ENCODE data around the gene RHOC.
A peak's percentile ranks its signal among the peaks of the same experiment; 100 is the strongest.

Gene RHOC

DNA sequence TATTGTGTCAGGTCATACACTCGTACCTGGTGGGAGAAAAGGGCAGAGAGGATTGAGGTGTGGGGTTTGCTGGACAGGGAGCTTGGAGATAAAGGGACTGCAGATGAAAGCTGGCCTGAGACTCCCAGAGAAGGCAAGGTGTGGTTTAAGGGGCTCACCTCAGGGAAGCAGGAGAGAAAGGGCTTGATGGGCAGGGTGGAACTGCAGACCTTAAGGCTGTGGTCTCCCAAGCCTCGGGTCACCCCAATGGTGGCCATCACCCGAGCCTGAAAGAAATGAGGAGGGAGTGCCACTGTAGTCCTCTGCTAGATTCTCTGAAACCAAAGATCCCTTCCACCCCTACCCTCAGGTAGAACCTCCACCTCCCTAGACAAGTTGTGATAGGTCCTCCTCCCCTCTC lies 3.7 kb upstream of the RHOC start:
- Histone ChIP-seq H2AFZ (no peak overlapping the region), H3K9ac (no peak overlapping the region)
- TF ChIP-seq, protein P1, sequence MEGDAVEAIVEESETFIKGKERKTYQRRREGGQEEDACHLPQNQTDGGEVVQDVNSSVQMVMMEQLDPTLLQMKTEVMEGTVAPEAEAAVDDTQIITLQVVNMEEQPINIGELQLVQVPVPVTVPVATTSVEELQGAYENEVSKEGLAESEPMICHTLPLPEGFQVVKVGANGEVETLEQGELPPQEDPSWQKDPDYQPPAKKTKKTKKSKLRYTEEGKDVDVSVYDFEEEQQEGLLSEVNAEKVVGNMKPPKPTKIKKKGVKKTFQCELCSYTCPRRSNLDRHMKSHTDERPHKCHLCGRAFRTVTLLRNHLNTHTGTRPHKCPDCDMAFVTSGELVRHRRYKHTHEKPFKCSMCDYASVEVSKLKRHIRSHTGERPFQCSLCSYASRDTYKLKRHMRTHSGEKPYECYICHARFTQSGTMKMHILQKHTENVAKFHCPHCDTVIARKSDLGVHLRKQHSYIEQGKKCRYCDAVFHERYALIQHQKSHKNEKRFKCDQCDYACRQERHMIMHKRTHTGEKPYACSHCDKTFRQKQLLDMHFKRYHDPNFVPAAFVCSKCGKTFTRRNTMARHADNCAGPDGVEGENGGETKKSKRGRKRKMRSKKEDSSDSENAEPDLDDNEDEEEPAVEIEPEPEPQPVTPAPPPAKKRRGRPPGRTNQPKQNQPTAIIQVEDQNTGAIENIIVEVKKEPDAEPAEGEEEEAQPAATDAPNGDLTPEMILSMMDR (IDR thresholded peaks at IDR 0.05) = no peak

DNA sequence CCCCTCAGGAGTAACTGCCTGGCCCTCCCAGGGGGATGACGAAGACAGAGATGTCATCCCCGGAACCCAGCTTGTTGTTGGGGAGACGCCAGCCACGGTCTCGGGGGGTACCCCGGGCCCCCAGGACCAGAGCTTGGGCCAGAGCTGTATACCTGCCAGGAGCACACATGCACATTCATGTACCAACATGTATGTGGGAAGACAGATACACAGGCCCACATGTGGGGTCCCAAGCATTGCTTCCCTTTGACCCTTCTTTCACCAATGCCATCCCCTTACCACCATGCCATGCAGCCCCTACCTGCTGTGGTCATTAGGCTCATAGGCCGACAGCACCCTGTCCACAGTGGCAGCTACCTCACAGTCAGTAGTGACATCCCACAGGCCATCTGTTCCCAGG lies 3.2 kb upstream of the RHOC start:
- no peak overlapping the region for H3K9ac ChIP-seq
- H3K27ac ChIP-seq = no peak overlapping the region
- H3K79me2 ChIP-seq = peaks cover 2% of the 10 kb centered on the region
- H3K4me3 ChIP-seq (ENCODE audit: low read depth, low read length) = no peak overlapping the region
- no peaks in the 10 kb centered on the region for H3K9me3 ChIP-seq (ENCODE audit: control insufficient read depth, low read length)
- no peaks in the 10 kb centered on the region for H3K27me3 ChIP-seq (ENCODE audit: control insufficient read depth, insufficient read depth, low read length)
- H3K4me1 ChIP-seq = peaks cover 12% of the 10 kb centered on the region
- no peaks in the 10 kb centered on the region for H3K36me3 ChIP-seq (ENCODE audit: control insufficient read depth, insufficient read depth, low read length)
- no peak overlapping the region for H2AFZ ChIP-seq
- no peak overlapping the region for H3K4me2 ChIP-seq (ENCODE audit: low read length)
- TF ChIP-seq, protein P1 (IDR thresholded peaks at IDR 0.05) = no peak

More for the DNA sequence above, 3.7 kb upstream of the RHOC start:
- no peaks in the 10 kb centered on the region for H3K27me3 ChIP-seq (ENCODE audit: control insufficient read depth, insufficient read depth, low read length)
- no peaks in the 10 kb centered on the region for H3K9me3 ChIP-seq (ENCODE audit: control insufficient read depth, low read length)
- H3K4me3 ChIP-seq (ENCODE audit: low read depth, low read length) = no peak overlapping the region
- no peak overlapping the region for H3K27ac ChIP-seq
- peaks cover 2% of the 10 kb centered on the region for H3K79me2 ChIP-seq
- H3K4me1 ChIP-seq = peaks cover 12% of the 10 kb centered on the region
- H3K4me2 ChIP-seq (ENCODE audit: low read length) = no peak overlapping the region
- no peaks in the 10 kb centered on the region for H3K36me3 ChIP-seq (ENCODE audit: control insufficient read depth, insufficient read depth, low read length)

DNA sequence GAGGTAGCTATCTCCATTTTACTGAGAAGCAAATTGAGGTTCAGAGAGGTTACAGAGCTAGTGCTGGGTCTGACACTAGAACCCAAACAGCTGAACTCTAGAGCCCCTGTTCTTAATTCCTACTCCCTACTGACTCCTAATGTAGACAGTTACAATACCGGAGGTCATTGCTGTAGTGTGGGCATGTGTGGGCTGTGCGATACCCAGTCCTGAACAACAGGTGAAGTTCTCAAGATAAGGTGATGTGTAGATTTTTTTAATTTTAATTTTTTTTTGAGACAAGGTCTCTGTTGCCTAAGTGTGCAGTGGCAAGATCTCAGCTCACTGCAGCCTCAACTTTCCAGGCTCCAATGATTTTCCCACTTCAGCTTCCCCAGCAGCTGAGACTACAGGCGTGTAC lies 1.6 kb upstream of the RHOC start:
- no peak overlapping the region for H3K27ac ChIP-seq
- no peak overlapping the region for H2AFZ ChIP-seq
- peaks cover 16% of the 10 kb centered on the region for H3K4me1 ChIP-seq
- H3K4me3 ChIP-seq (ENCODE audit: low read depth, low read length) = no peak overlapping the region
- H3K79me2 ChIP-seq = peaks cover 2% of the 10 kb centered on the region
- H3K36me3 ChIP-seq (ENCODE audit: control insufficient read depth, insufficient read depth, low read length) = no peaks in the 10 kb centered on the region
- no peaks in the 10 kb centered on the region for H3K27me3 ChIP-seq (ENCODE audit: control insufficient read depth, insufficient read depth, low read length)
- no peak overlapping the region for H3K9ac ChIP-seq
- no peaks in the 10 kb centered on the region for H3K9me3 ChIP-seq (ENCODE audit: control insufficient read depth, low read length)
- no peak overlapping the region for H3K4me2 ChIP-seq (ENCODE audit: low read length)
- TF ChIP-seq, protein P1 (IDR thresholded peaks at IDR 0.05) = no peak

DNA sequence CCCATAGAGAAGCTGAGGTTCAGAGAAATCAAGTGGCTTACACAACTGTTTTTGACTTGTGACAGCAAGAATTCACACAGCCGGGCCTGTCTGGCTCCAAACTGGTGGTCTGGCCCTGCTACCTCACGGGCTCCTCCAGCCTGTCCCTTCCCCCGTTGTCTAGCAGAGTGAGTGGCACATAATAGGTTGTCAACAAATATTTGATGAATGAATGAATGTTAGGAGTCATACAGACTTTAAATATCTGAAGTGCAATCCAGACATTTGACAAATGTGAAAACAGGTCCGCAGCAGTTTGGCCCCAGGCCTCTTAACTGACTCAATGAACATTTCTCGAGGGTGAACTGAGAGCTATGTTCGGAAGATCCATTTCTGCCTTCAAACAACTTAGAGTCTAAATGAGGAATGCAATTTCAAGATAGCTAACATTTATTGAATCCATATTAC lies 1.1 kb upstream of the RHOC start:
- H3K9ac ChIP-seq = no peak overlapping the region
- H3K36me3 ChIP-seq (ENCODE audit: control insufficient read depth, insufficient read depth, low read length) = no peaks in the 10 kb centered on the region
- H3K79me2 ChIP-seq = peaks cover 2% of the 10 kb centered on the region
- H3K4me2 ChIP-seq (ENCODE audit: low read length) = no peak overlapping the region
- no peaks in the 10 kb centered on the region for H3K27me3 ChIP-seq (ENCODE audit: control insufficient read depth, insufficient read depth, low read length)
- H3K27ac ChIP-seq = peak overlapping the region; percentile 62
- H3K4me1 ChIP-seq = peaks cover 16% of the 10 kb centered on the region
- no peak overlapping the region for H3K4me3 ChIP-seq (ENCODE audit: low read depth, low read length)
- TF ChIP-seq, protein P1 (IDR thresholded peaks at IDR 0.05) = no peak
- H2AFZ ChIP-seq = peak overlapping the region; percentile 93
- H3K9me3 ChIP-seq (ENCODE audit: control insufficient read depth, low read length) = no peaks in the 10 kb centered on the region

DNA sequence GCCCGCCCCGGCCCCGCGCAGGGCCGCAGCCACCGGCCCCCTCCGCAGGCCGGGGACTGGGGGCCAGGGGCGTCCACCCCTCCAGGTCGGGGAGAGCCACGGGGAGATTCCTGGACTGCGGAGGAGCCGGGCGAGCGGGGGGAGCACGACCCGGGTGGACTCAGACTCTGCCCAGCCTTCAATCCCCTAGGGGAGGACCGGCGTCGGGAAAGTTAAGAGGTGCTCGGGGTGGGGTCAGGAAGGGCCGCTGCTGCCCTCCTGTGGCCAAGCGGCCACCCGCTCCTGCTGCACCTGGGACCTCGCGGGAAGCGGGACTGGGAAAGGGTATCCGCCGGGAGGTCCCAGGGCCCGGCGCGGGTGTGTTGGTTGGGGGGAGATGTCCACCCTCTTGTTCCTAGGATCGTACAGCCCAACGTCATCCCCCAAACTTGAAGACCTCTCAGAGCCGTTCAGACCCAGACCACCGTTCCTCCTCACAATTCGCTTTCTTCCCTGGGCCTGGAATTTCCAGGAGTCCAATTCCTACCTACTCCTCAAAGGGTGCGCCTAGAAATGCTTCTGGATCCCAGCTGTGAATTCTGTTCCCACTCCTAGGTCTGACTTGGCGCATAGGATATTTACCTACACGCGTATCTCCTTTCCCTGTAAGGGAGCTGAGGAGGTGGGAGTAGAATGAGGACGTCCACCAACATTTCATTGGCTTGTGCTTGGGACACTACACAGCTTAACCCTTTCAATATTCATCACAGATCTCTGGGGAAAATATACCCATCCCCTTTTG lies 484 bp upstream of the RHOC start:
- H3K9me3 ChIP-seq (ENCODE audit: control insufficient read depth, low read length) = no peaks in the 10 kb centered on the region
- no peaks in the 10 kb centered on the region for H3K27me3 ChIP-seq (ENCODE audit: control insufficient read depth, insufficient read depth, low read length)
- TF ChIP-seq, protein P1 (IDR thresholded peaks at IDR 0.05) = peak; percentile 82
- peak overlapping the region; percentile 94 for H3K4me3 ChIP-seq (ENCODE audit: low read depth, low read length)
- no peak overlapping the region for H3K9ac ChIP-seq
- H3K79me2 ChIP-seq = peaks cover 2% of the 10 kb centered on the region
- H2AFZ ChIP-seq = peak overlapping the region; percentile 93
- H3K27ac ChIP-seq = peak overlapping the region; percentile 62
- no peaks in the 10 kb centered on the region for H3K36me3 ChIP-seq (ENCODE audit: control insufficient read depth, insufficient read depth, low read length)
- peaks cover 22% of the 10 kb centered on the region for H3K4me1 ChIP-seq
- H3K4me2 ChIP-seq (ENCODE audit: low read length) = peak overlapping the region; percentile 67

Measured in parathyroid adenoma (tissue), 2 donors.